ENCODE results near the gene SMIM36. TPM values are rescaled to one million over a fixed set of nuclear protein-coding genes. Genes with fewer than 3 reads are reported as not detected.

SMIM36 gene
- total and polyA plus RNA-seq, 8 donors = 0.09 TPM; not detected in 7

DNA sequence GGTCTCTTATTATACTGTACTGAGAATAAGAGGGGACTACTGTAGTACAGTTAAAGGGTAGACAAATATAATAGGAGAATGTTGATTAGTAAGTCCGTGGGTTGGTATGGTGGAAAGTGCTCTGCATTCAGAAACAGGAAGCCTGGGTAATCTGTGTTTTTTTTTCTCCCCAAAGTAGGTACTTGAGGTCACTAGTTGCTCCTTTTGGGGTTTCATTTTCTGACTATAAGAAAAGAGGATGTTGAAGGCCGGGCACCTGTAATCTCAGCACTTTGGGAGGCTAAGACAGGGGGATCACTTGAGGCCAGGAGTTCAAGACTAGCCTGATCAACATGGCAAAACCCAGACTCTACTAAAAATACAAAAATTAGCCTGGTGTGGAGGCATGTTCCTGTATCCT lies 47.7 kb downstream of the SMIM36 start:
- H3K27ac ChIP-seq = no peak overlapping the region
- TF ChIP-seq CTCF (IDR thresholded peaks at IDR 0.05) = no peak
- DNase-seq (no peak), ATAC-seq (no peak), FAIRE-seq (no peak)
- 59% methylated on average over 2 of the region's 2 CpGs for WGBS, 2 donors
- H3K36me3 ChIP-seq = no peaks in the 10 kb centered on the region
- H3K4me3 ChIP-seq = no peak overlapping the region
- no peaks in the 10 kb centered on the region for H3K9me3 ChIP-seq
- no peaks in the 10 kb centered on the region for H3K4me1 ChIP-seq
- no peaks in the 10 kb centered on the region for H3K27me3 ChIP-seq
- intact Hi-C loops (cut with DNase I) = no loop called here

- no peaks in the 10 kb centered on the region for H3K36me3 ChIP-seq
- no peak overlapping the region for H3K4me3 ChIP-seq
- no peaks in the 10 kb centered on the region for H3K4me1 ChIP-seq
- H3K27ac ChIP-seq = no peak overlapping the region
- no peaks in the 10 kb centered on the region for H3K9me3 ChIP-seq
- FAIRE-seq = no peak
- no peak for TF ChIP-seq CTCF (IDR thresholded peaks at IDR 0.05)
- no peak for DNase-seq
- intact Hi-C loops (cut with DNase I) = no loop called here
- ATAC-seq = no peak
- no peaks in the 10 kb centered on the region for H3K27me3 ChIP-seq
Measured at GRCh38 chr17:55462711-55463110, 48.5 kb downstream of the SMIM36 start.

DNA sequence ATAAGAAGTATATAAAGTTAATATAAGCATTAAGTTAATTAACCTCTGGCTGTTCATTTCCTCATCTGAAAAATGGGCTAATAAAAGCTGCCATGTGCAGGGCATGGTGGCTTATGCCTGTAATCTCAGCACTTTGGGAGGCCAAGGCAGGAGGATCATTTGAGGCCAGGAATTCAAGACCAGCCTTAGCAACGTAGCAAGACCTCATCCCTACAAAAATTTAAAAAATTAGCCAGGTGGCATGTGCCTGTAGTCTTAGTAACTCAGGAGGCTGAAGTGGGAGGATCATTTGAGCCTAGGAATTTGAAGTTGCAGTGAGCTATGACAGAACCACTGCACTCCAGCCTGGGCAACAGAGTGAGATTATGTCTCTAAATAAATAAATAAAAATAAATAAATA lies 49.0 kb downstream of the SMIM36 start:
- Histone ChIP-seq H3K9me3 (no peaks in the 10 kb centered on the region), H3K27ac (no peak overlapping the region), H3K4me3 (no peak overlapping the region), H3K4me1 (no peaks in the 10 kb centered on the region), H3K27me3 (no peaks in the 10 kb centered on the region), H3K36me3 (no peaks in the 10 kb centered on the region)
- DNase-seq (no peak), FAIRE-seq (no peak), ATAC-seq (no peak)
- WGBS, 2 donors = 62 to 78% methylated on average over 1 of the region's 1 CpG
- TF ChIP-seq CTCF (IDR thresholded peaks at IDR 0.05) = no peak
- intact Hi-C loops (cut with DNase I) = no loop called here

- WGBS, 2 donors = 56 to 69% methylated on average over 7 of the region's 7 CpGs
Measured at GRCh38 chr17:55458978-55459377, 52.3 kb downstream of the SMIM36 start.

More at GRCh38 chr17:55458978-55459377, 52.3 kb downstream of the SMIM36 start:
- no peaks in the 10 kb centered on the region for H3K4me1 ChIP-seq
- H3K9me3 ChIP-seq = no peaks in the 10 kb centered on the region
- no peak for TF ChIP-seq CTCF (IDR thresholded peaks at IDR 0.05)
- no peak for FAIRE-seq
- no peak overlapping the region for H3K4me3 ChIP-seq
- intact Hi-C loops (cut with DNase I) = no loop called here
- H3K36me3 ChIP-seq = no peaks in the 10 kb centered on the region
- no peak for ATAC-seq
- H3K27ac ChIP-seq = no peak overlapping the region
- DNase-seq = no peak
- H3K27me3 ChIP-seq = no peaks in the 10 kb centered on the region

All from pancreas (tissue), 10 donors.